ENCODE results near the gene LPAR6. TPM values are rescaled to one million over a fixed set of nuclear protein-coding genes. Genes with fewer than 3 reads are reported as not detected.

Gene LPAR6
- polyA plus RNA-seq, 12 donors, result 17.3 to 36.3 (median 24.7) TPM; not detected in 1

DNA sequence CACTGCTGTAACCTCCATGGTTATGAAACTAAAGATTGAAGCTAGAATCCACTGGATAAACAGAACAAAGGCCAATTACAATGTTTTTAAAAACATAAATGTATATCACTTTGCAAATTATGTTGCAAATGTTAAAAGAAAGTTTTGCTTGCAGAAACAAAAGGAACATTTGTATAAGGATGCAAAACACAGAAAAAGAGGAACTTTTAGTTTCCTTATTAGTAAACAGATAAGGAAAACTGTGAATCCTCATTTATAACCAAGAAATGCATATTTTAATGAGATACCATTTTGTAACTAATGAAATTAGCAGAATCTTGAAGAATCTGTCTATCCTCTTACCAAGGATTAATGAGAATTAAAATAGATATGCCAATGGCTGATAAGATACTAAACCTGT is 32.3 kb downstream of the LPAR6 start:
- no peak for DNase-seq

DNA sequence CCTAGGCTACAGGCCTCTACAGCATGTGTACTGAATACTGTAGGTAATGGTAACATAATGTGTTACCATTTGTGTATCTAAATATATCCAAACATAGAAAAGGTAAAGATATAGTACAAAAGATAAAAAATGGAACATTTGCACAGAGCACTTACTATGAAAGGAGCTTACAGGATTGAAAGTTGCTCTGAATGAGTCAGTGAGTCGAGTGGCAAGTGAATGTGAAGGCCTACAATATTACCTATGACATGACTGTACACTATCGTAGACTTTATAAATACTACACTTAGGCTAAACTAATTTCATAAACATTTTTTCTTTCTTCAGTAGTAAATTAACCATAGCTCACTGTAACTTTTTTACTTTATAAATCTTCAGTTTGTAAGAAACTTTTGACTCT is 35.1 kb downstream of the LPAR6 start:
- no peak for DNase-seq

DNA sequence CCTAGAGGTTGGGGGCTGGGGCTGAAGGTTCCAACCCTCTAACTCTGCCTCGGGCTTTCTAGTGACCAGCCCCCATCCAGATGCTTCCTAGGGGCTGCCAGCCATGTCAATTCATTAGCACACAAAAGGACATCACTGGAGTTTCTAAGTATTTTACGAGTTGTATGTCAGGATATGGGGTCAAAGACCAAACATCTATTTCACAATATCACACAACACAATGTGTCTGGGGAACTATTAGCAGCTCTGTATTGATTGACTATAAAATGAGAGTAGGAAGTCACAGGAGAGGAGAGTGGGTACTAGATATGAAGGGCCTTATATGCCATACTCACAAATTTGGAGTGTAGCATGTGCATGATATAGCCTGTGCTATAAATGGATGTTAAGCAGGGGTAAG is 42.1 kb downstream of the LPAR6 start:
- no peak for DNase-seq

DNA sequence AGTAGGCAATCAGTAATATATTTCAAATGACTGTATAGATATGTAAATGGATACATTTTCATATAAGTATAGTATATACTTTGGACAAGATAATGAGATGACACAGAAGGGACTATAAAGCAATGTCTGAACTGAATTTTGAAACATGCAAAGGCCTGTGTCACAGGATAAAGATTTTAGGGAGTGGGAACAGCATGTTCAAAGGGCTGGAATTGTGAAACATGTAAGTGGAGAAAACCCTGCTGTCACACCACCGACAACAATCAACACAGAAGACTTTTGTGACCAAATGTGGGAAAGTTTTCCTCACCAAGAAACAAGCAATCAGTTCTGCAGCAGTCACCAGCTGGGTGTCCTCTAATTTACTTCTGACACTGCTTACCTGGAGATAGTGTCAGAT is 42.9 kb downstream of the LPAR6 start:
- DNase-seq, result no peak

Other genes with a start within 250 kb of the LPAR6 start
- gene ITM2B, start 179.9 kb downstream of the LPAR6 start, polyA plus RNA-seq (ENCODE audit: insufficient read length in 12 of 12), result 1,000 to 10,000 TPM in 1 of 12 donors, 100 to 1,000 TPM in 11; 340 to 1,502 (median 451) TPM
- gene RB1, start 109.4 kb downstream of the LPAR6 start, polyA plus RNA-seq (ENCODE audit: insufficient read length in 12 of 12), result 10 to 100 TPM in 11 of 12 donors, not detected in 1; 37.2 to 83.6 (median 68.5) TPM
- 10 to 100 TPM in 11 of 12 donors, not detected in 1; 18.0 to 31.7 (median 25.1) TPM for gene RCBTB2, start 120.0 kb upstream of the LPAR6 start, polyA plus RNA-seq (ENCODE audit: insufficient read length in 12 of 12)
- gene CYSLTR2, start 240.8 kb upstream of the LPAR6 start, polyA plus RNA-seq (ENCODE audit: insufficient read length in 12 of 12), result under 1 TPM in 10 of 12 donors, not detected in 2; 0.07 to 0.73 (median 0.33) TPM